Osteocyte (in vitro differentiated cells): ENCODE data around the gene PRDM5. TPM values are rescaled to one million over a fixed set of nuclear protein-coding genes. Genes with fewer than 3 reads are reported as not detected.

Source experiments
- DNase-seq: peaks from one replicate; pipeline ENCODE4 v3.0.0; 2021; ENCODE audit warnings: mixed read lengths; ENCODE audit not compliant: unreplicated experiment; ENCODE audit errors: extremely low spot score
- H3K27ac Mint-ChIP-seq: one replicate; pipeline ENCODE4 v1.8.0; 2021; ENCODE audit warnings: mild to moderate bottlenecking, mixed read lengths; ENCODE audit not compliant: unreplicated experiment
- H3K27me3 Mint-ChIP-seq: one replicate; pipeline ENCODE4 v1.8.0; 2021; ENCODE audit warnings: mixed read lengths; ENCODE audit not compliant: unreplicated experiment
- H3K36me3 Mint-ChIP-seq: one replicate; pipeline ENCODE4 v1.8.0; 2021; ENCODE audit warnings: mixed read lengths; ENCODE audit not compliant: unreplicated experiment
- H3K4me1 Mint-ChIP-seq: one replicate; pipeline ENCODE4 v1.8.0; 2021; ENCODE audit warnings: mixed read lengths; ENCODE audit not compliant: unreplicated experiment
- H3K4me3 Mint-ChIP-seq: one replicate; pipeline ENCODE4 v1.8.0; 2021; ENCODE audit warnings: mild to moderate bottlenecking, moderate library complexity, mixed read lengths; ENCODE audit not compliant: unreplicated experiment
- H3K9me3 Mint-ChIP-seq: one replicate; pipeline ENCODE4 v1.8.0; 2021; ENCODE audit warnings: mixed read lengths; ENCODE audit not compliant: unreplicated experiment
- total RNA-seq: library from RNA; stranded (reverse); gene quantifications from 2 replicates; pipeline ENCODE4 v1.2.1, GENCODE V29; 2021
- TF ChIP-seq, protein P1 (sequence below): fragments of 200-600 bp; sonication (generic); IDR thresholded peaks from 2 replicates; pipeline ENCODE4 v1.5.0; 2021; ENCODE audit warnings: antibody characterized with exemption, mild to moderate bottlenecking, moderate library complexity

The PRDM5 gene
- total RNA-seq, 1 donor from 2014 or later, result 9.4 TPM

DNA sequence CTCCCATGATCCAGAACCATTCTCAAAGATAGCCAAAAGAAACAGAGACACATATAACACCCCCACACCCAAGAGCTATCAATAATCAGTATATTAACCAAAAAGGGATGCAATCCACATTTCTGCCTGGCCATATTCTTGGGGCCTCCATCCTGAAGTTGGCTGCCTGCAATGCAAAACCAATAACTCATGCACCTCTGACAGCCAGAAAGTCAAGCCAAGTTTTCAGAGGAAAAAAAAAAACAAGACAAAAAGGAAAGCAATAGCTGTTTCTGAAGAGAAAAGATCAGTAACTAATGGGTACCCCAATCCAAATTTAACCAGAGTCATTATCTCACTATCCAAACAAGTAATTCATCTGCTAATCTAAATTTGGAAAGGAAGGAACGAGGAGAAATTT, 7.3 kb upstream of the PRDM5 start:
- Mint-ChIP-seq H3K27me3 (no peaks in the 10 kb centered on the region), H3K36me3 (no peaks in the 10 kb centered on the region), H3K4me1 (no peaks in the 10 kb centered on the region), H3K27ac (no peak overlapping the region), H3K9me3 (no peaks in the 10 kb centered on the region), H3K4me3 (no peak overlapping the region)
- no peak for DNase-seq
- TF ChIP-seq, protein P1, sequence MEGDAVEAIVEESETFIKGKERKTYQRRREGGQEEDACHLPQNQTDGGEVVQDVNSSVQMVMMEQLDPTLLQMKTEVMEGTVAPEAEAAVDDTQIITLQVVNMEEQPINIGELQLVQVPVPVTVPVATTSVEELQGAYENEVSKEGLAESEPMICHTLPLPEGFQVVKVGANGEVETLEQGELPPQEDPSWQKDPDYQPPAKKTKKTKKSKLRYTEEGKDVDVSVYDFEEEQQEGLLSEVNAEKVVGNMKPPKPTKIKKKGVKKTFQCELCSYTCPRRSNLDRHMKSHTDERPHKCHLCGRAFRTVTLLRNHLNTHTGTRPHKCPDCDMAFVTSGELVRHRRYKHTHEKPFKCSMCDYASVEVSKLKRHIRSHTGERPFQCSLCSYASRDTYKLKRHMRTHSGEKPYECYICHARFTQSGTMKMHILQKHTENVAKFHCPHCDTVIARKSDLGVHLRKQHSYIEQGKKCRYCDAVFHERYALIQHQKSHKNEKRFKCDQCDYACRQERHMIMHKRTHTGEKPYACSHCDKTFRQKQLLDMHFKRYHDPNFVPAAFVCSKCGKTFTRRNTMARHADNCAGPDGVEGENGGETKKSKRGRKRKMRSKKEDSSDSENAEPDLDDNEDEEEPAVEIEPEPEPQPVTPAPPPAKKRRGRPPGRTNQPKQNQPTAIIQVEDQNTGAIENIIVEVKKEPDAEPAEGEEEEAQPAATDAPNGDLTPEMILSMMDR, result no peak

DNA sequence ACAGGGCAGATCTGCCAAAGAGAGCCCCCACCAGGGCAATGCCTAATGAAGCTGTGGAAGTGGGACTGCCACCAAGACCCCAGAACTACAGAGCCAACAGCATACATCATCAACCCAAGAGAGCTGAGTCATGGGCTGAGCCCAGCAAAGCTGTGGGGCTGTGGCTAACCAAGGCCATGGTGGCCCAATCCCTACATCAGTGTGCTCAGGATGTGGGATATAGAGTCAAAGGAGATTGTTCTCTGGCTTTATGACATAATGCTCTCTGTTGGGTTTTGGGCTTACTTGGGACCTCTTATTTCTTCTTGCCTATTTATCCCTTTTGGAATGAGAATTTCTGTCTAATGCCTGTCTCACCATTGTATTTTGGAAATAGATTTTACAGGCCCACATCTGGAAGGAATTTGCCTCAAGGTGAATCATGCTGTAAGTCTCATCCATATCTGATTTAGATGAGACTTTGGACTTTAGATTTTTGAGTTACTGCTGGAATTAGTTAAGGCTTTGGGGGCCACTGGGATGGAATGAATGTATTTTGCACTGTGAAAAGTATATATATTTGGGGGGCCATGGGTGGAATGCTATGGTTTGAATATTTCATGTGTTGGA, 5.4 kb upstream of the PRDM5 start:
- TF ChIP-seq, protein P1, result no peak
- Mint-ChIP-seq H3K4me1 (no peaks in the 10 kb centered on the region), H3K4me3 (no peak overlapping the region), H3K27me3 (no peaks in the 10 kb centered on the region), H3K36me3 (no peaks in the 10 kb centered on the region), H3K9me3 (no peaks in the 10 kb centered on the region), H3K27ac (no peak overlapping the region)
- no peak for DNase-seq

DNA sequence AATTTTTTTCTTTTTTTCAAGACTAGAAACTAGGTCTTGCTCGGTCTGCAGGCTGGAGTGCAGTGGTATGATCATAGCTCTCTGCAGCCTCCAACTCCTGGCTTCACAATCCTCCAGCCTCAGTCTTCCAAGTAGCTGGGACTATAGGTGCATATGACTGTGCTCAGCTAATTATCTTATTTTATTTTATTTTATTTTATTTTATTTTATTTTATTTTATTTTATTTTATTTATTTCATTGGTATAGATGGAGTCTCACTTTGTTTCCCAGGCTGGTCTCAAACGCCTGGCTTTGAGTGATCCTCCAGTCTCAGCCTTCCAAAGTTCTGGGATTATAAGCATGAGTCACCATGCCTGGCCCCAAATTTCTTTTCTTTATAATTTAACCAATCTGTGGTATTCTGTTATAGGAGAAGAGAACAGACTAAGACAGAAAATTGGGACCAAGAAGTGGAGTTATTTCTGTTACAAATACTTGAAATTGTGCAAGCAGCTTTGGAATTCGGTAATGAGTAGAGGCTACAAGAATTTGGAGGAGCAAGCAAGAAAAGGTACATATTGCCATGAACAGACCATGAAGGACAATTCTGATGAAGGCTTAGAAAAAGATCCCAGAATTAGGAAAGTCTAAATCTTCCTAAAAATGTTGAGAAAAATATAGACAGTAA, 4.0 kb upstream of the PRDM5 start:
- Mint-ChIP-seq H3K27ac (no peak overlapping the region), H3K36me3 (no peaks in the 10 kb centered on the region), H3K9me3 (no peaks in the 10 kb centered on the region), H3K4me1 (peaks cover 5% of the 10 kb centered on the region), H3K4me3 (no peak overlapping the region), H3K27me3 (no peaks in the 10 kb centered on the region)
- no peak for DNase-seq
- TF ChIP-seq, protein P1, result no peak

DNA sequence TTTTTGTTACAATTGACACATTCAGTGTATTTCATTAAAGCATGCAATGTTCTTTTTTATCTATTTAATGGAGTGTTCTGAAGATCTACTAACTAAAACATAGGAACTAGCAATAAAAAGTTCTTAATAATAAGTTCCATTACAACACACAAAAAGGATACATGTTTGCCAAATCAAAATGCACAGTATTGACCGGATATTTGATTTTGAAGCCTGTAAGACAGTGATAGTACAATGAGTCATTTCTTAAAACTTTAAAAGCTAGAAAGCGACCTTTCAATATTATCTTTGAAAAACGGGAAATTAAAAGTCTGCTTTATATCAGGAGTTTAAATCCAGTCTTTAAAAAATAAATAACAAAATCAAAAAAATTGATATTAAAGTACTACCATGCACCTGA, 2.4 kb upstream of the PRDM5 start:
- Mint-ChIP-seq H3K4me1 (peaks cover 13% of the 10 kb centered on the region), H3K4me3 (no peak overlapping the region)
- TF ChIP-seq, protein P1, result no peak

DNA sequence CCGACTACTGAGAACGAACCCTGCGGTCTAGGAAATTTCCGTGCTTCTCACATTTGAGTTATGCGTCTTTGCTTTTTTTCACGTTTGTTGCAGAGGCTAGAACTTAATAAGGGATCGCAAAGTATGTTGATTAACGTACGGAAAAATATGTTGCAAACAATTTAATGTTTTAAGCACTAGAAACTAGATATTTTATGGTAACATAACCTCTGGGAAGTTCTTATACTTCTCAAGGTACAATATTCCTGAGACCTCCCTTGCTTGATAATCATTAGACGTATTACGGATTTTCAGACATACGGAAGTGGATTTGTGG, 639 bp upstream of the PRDM5 start:
- Mint-ChIP-seq H3K27ac (peak overlapping the region; percentile 76), H3K36me3 (no peaks in the 10 kb centered on the region), H3K4me1 (peaks cover 13% of the 10 kb centered on the region), H3K27me3 (no peaks in the 10 kb centered on the region), H3K4me3 (peak overlapping the region; percentile 80), H3K9me3 (no peaks in the 10 kb centered on the region)
- TF ChIP-seq, protein P1, result no peak
- DNase-seq, result no peak

More for the DNA sequence above, 2.4 kb upstream of the PRDM5 start:
- Mint-ChIP-seq H3K27ac (no peak overlapping the region), H3K27me3 (no peaks in the 10 kb centered on the region), H3K9me3 (no peaks in the 10 kb centered on the region), H3K36me3 (no peaks in the 10 kb centered on the region)
- DNase-seq, result no peak
